Esophagus muscularis mucosa (tissue), 4 donors: Measurements from ENCODE around the gene ASB4.

Source experiments
- CTCF ChIP-seq, 3 experiments: fragments of 200-600 bp in 2 of 3; fragments of 450-650 bp in 1 of 3; sonication (generic) in 2 of 3; IDR thresholded peaks; one replicate each; pipeline ENCODE4 v1.5.1; 2017 to 2019; ENCODE audit warnings: antibody characterized with exemption in 3 of 3, mild to moderate bottlenecking in 2 of 3, moderate library complexity in 1 of 3
- EP300 ChIP-seq: sonication (generic); formaldehyde crosslinking; IDR thresholded peaks from one replicate; pipeline ENCODE4 v1.6.1; 2017; ENCODE audit warnings: antibody characterized with exemption
- POLR2A ChIP-seq: fragments of 450-650 bp; IDR thresholded peaks from one replicate; pipeline ENCODE4 v1.6.1; 2017; ENCODE audit warnings: antibody characterized with exemption, moderate library complexity, mild to moderate bottlenecking, low read depth

- TF ChIP-seq CTCF (IDR thresholded peaks at IDR 0.05) (no peak), POLR2A (no peak), EP300 (no peak)
These were observed 31.2 kb upstream of the ASB4 start for GRCh38 chr7:95454438-95455045.
